ENCODE data around the gene TBC1D21.

TBC1D21 gene

DNA sequence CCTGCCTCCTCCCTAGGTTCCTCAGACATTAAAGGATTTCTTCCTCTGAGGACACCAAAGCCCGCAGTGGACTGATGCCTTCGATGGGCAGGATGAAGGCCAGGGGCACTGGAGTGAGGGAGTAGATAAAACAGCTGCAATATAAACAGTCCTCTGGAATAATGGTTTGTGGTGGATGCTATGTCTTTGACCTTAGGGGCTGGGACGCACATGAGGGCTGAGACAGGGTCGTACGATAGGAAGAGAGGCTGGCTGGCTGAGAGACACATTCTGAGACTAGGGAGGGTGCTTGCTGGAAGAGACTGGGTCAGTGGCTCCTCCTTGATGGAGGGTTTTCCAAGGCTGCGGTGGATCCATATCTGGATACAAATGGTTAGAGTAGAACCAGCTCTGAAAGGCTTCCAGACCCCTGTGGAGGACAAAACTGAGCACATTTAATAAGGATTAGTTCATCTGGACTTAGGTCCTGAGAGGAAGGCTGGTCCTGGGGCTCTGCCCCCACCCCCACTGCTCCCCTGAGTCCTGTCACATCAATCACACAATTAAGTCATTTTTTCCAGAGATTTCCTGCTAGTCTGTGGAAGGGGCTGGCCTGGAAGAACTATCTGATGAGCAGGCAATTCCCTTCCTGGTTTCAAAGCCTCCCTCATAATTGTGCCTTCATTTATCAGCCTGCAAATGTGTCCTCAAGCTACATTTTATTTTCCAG lies 15.8 kb downstream of the TBC1D21 start:
- no peak for DNase-seq (ENCODE audit: low read depth)

DNA sequence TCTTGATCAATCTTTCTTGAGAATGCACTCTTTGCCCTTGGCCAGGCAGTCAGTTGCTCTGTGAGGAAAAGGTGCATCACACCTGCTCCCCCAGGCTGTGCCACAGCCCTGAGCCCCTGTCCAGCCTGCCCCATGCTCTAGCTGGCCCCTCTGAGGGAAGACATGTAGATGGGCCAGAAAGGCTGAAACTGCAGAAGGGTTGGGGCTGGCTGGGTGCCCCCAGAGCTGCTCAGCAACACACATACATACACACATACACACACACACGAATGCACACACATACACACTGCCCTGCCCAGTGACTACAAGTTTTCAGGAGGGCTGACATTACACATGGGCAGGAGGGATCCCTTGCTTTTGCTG lies 16.4 kb downstream of the TBC1D21 start:
- DNase-seq (ENCODE audit: low read depth): no peak

DNA sequence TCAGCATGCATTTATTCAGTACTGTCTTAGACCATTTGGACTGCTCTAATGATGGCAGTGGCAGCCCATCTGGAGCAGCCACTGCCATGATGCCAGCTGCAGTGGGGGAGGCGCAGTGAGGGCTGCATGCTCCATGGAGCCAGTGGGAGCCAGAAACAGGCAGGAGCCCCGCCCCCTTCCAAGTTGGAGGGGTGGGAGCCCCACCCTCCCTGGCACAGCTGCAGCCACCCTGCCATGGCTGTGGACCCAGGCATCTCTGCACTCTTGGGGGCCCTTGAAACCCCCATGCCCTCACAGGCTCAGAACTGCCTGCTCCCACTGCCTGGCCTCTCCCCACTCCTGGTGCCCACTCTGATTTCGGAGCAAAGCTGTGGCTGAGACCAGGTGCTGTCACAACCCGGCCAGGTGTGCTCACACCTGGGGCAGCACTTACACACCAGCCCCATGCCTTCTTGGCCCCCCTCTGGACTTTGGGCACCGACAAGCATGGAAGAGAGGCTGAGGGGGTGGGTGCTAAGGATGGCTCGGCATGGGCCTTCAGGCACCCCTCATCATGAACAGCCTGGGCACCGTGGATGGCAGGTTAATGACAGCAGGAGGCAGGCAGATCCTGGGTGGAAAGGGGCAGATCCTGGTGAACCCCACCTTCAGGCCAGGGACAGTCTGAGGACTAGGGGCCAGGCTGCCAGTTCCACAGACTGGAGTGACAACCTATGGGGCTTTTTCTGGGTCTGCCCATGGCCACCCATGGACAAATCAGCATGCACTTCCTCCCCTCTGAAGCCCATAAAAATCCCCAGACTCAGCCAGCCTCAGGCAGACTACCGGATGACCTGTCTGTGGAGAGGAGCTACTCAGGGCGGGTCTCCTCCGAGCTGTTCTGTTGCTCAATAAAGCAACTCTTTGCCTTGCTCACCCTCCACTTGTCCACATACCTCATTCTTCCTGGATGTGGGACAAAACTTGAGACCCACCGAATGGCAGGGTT lies 18.3 kb downstream of the TBC1D21 start:
- no peak for DNase-seq (ENCODE audit: low read depth)

DNA sequence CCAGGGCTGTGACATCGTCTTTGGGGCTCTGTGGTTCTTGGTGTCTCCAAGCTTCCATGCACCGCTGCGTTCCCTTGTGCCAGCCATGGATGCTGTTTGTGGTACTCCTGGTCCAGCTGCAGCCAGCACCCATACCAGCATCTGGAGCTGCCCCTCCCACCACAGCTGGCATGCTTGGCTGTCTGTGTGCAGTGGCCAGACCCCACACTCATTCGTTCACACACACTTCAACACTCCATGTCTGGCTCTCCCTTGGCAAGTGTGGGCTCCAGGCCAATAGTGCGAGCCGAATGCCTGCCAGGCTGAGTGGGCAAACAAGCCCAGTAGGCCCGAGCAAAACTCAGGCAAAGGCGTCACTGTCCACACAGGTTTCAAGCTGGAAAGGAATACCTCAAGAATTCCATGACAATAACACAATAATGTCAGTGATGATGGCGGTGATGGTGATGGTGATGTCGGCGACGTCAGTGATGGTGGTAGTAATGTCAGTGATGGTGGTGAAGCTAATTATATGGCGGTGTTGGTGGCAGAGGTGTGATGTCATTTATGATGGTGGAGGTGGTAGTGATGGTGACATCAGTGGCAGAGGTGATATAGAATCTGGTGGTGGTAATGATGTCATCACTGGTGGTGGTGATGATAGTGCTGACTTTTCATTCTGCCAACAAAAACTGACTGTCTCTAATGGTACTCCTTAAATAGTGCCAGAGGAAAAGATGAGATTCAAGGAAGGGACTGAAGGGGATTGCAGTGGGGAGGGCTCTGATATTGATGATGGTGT lies 19.3 kb downstream of the TBC1D21 start:
- no peak for DNase-seq (ENCODE audit: low read depth)

DNA sequence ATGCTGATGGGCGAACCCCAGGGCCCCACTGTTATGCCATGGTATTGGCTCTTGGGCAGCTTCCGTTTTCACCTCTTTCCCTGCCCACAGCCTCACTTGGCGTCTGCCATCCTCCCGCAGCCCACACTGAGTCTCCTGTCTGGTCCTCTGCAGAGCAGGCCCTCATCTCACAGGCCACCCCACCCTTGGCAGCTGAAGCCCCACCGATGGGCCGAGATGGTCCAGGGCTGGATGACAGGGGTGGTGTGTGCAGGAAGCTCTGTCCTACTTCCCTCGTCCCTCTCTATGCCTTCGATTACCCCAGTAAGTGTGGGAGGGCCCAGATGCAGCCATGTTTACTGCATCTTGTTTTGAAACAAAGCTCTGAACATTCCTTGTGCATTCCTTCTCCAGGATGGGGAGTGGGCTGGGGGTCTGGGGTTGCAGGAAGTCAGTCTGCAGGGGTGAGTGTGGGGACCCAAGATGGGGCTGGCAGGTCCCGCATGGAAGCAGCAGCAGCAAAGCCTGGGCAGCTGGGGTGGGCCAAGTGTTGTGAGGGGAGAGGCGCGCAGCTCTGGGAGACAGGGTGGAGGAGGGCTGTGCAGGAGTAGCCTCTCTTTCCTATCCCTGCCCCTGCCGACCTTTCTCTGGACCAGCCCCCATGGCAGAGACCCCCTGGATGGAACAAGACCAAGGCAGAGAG lies 20.9 kb downstream of the TBC1D21 start:
- no peak for DNase-seq (ENCODE audit: low read depth)

DNA sequence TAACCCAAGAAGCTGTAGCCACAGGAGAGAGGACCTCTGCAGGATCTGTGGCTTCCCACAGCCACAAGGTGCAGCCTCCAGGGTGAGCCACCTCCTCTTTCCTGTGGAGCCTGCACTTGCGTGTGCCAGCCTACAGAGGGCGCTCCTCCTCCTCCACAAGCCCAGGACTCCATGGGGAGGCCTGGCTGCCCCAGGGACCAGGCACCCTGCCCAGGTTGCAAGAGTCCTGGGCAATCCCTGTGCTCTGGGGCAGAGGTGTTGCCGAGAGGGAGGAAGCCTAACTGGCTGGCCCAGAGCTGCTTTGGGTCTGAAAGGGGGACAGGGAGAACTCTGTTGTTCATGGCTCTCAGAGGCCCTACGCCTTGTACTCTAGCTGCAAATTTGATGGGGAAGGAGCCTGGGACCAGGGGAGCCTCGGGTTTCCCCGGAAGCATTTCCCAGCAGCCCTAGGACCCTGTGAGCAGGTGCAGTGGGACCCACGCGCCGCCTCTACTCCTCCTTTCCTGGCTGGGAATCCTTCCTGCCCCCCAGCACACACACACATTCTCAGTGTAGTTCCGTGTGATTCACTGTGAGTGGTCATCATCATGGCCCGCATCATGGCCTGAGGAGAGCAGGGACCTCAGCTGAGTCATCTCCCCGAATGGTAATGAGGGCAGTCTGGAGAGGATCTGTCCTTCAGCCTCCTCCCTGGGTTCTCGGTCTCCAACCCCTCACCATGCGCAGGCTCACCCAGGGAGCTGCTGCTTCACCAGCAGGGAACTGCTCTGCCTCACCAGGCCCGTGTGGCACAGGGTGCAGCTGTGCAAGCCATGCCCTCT lies 24.3 kb downstream of the TBC1D21 start:
- DNase-seq (ENCODE audit: low read depth): peak; percentile 25

DNA sequence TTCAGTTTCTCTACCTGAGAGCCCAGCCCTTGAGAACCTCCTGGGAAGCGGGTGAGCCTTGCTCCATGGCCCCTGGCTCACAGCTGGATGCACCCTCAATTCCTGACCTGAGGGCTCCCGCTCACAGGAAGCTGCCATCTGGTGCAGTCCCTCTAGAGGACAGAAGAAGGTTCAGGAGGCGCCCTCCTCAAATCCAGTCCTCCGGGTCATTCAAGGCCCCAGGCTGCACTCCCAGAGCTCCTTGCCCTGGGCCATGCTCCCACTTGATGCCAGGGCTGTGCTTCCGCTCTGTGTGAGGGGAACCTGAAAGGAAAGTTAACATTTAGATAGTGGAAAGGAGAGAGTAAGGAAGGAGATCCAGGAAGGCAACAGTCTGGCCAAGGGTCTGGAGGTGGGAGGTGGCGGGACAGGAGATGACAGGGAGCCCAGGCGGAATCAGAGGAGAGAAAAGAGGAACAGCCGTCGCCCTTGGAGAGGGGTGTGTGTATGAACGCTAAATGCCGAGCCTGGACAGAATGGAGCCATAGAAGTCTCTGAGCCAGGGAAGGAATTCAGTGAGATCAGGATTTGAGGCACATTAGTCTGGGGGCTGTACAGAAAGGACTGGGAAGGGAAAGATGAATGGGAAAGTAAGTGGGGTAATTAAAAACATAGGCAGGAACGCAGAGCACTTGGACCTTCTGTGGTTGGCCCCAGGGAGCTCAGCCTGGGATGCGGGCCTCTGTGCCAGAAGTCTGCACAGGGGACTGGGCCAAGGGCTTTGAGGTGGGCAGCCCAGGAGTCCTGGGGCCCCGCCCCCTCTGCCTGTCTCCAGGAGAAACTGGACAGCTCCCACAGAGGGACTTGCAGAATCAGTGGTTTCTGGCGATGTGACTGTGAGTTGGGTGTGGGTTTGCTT lies 26.1 kb downstream of the TBC1D21 start:
- no peak for DNase-seq (ENCODE audit: low read depth)

DNA sequence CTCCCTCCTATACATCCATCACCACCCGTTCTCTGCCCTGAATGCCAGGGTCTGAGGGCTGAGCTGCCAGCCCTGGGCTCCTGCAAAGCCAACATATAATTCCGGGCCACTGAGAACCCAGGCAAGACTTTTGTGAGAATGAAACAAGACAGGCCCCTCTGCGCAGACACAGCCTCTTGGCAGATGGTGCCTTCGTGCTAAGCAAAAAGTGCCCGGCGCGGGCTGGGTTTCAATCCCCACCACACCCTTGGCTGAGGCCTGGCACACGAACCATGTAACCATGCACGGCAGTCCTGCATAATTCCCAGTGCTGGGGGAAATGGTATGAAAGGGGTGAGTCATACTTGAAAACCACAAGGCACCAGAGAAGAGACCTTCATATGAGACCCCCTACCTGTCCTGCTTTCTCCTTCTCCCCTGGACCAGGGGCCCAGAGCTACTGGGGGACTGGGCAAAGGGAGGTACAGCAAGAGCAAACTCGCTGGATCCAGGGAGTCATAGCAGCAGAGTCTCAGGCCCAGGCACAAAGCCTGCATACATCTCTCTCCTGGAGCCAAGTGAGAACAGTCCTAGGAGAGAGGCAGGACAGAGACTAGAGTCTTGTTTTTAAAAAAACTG lies 26.8 kb downstream of the TBC1D21 start:
- no peak for DNase-seq (ENCODE audit: low read depth)

DNA sequence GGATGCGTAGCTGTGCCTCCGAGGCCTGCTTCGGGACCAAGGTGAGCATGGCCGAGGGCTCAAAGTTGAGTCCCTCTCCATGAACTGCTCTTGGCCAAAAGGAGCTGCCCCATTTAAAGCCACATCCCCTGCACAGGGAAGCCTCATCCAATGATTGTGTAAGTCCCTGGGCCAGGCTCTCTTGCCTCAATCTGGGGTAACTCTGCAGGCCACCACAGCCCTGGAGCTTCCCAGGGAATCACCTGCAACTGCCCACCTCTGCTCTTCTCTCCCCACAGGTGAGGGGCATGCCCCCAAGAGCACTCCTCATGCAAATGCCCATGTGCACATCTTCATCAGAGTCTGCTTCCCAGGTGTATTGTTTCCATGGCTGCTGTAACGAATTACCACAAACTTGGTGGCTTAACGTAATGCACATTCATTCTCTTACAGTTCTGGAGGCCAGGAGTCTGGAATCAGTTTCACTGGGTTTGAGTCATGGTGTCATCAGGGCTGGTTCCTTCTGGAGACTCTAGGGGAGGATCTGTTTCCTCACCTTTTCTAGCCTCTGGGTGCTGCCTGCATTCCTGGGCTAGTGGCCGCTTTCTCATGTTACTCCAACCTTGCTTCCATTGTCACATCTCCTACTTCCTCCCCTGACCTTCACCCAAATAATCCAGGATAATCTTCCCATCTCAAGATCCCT lies 27.9 kb downstream of the TBC1D21 start:
- DNase-seq (ENCODE audit: low read depth): no peak

DNA sequence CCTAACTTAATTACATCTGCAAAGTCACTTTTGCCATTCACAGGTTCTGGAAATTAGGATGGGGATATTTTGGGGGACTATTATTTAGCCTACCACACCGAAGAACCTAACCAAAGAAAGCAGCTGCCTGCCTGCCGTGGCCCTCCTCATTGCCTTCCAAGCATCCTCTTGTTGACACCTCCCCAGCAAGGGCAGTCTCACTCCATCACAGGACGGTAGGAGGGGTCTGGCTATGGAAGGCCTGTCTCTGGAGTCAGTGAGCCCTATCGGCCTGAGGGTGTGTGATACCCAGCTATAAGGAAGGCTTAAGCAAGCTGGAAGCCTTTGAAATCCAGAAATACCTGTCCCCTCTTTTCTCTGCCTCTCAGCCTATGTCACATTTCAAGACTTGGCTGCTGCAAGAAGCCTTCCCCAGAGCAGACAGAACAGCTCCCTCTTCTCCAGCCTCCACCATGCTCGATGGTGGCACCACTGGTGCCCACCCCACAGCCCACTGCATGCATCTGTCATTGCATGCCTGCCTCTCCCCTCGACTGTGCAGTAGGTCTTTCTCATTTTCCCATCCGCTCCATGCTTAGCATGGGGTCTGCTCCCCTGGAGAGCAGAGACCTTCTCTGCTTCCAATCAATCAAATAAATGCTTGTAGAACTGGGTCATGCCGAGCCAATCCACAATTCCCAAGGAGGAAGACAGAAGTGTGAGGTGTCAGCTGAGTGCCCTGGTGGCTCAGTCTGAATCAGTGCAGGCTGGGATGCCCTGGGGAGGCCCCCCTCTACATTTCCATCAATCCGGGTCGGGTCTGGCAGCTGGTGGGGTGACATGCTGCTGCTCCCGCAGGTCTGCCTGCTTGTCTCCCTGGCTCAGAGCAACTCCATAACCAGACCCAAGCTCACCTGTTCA lies 29.0 kb downstream of the TBC1D21 start:
- DNase-seq (ENCODE audit: low read depth): no peak

DNA sequence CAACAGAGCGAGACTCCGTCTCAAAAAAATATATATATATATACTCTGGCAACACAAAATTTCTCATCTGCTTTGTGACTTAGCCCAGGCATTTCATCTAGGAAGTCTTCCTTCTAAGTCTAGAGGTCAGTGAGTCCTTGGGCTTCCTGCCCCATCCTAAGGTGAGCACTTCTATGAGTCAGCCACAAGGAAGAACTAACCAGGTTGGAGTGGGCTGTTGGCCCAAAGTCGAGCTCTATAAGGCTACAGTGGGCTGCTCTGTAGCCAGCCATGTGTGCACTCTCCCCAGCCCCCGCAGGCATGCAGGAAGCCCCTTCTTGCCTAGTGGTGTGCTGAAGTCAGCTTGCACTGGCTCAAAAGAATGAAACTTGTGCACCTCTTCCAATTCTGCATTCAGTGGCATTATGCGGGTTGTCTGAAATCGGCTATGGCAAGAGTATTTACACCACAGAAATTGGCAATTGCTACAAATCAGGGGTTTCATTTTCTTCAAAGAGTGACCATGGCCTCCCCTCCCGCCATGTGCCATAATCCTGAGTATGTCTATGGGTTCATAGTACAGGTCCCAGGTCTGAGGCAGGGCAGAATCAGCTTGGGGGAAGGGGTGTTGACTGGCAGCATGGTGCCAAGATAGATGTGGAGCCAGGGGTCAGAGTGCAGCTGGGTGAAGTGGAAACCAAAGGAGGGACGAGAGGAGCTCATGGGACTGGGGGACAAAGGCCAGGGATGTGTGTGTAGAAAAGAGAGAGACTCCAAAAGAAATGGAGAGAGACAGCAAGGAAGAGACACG lies 30.9 kb downstream of the TBC1D21 start:
- DNase-seq (ENCODE audit: low read depth): no peak

DNA sequence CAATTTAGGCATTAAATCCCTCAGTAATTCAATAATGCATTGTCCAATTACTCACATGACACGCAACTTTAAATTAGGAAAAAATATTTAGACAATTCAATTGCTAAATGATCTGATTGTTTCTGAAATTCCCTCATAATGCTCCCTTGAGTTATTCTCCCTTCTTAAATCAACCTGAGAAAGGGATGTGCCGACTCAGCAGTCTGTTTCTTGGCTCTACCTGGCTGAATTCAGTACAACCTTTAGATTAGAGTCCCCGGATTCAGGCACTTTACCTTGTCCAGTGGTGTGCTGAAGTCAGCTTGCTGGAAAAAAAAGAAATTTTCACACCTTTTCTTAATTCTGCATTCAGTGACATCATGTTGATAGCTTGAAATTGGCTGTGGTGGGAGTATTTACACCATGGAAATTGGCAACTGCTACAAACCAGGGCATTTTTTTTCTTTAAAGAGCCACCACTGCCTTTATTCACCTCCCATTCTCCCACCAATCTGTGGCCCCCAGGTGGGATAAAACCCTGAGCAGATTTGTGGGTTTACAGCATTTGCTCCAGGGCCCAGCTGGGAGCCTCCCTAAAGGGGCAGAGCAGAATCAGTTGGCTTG lies 32.0 kb downstream of the TBC1D21 start:
- DNase-seq (ENCODE audit: low read depth): no peak

DNA sequence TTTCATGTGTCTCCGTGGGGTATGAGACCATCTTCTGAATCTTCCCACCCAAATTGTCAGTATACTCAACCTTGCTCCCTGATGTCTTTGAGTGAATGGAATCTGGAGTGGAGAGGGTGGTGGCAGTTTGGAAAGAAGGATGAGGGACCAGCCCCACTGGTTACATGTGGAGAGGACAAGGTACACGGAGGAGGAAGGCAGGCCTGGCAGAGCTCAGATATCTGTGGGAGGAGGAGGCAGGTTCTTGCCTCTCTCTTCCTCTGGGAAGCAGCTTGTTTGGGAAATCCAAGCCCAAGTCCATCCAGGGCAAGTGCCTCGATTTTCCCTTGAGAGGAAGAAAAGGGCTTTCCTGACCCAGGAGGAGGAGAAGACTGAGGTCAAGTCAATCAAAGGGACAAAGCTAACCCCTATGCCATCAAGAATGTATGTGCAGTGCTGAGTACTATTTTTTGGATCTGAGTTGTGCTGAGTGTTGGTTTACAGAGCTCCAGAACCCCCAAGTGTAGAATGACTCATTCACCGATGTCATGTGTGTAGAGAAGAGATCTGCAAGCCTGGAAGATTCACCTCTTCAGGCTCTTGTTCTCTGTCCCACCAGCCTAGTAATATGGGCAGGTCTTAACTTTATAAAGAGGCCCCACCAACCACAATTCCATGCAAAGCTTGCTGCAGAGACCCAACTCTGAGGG lies 33.1 kb downstream of the TBC1D21 start:
- no peak for DNase-seq (ENCODE audit: low read depth)

DNA sequence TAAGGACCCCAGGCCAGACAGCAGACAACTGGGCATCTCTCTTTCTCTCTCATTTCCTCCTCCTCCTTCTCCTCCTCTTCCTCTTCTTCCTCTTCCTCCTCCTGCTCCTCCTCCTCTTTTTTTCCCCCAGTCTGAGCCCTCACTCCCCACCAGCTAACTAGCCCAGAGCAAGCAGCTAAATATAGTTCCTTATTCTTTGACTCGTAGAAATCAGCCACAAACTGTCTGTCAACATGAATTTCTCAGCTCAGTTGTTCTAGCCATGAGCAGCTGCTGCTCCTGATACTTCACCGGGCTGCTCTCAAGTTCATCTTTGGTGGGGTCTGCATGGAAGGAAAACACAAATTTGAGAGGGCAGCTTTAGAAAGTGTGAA lies 33.7 kb downstream of the TBC1D21 start:
- DNase-seq (ENCODE audit: low read depth): no peak

DNA sequence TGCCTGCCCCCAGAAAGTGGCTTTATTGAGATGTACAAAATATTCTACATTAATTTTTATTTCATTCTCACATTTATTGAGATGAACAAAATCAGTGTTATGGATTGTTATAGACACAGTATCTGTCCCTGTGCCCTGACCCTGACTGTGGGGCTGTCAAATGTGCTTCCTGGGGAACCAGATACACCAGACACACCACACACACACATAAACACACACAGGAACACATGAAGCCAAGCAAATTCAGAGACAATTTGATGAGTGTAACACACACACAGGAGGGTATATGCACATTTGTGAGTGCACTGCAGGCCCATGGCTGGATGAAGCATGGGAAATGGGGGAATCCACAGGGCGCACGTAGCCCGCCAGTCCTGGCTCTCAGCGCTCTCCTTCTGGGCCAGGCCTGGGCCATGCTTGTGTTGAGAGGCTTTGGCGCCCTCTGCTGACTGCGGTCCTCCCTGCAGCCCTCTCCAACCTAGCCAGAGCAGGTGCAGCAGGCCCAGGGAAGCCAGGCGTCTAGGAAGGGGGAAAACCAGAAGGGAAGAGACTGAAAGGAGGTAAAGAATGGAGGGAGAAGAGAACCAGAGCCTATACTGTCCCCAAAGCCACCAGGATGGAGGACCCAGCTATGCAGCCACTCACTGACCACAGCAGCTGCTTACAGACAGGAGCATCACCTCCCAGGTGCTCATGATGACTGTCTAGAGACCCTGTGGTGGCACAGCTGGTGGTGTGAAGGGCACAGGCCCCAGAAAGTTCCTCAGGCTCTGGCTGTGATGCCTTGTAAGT lies 34.9 kb downstream of the TBC1D21 start:
- DNase-seq (ENCODE audit: low read depth): peak; percentile 48

DNA sequence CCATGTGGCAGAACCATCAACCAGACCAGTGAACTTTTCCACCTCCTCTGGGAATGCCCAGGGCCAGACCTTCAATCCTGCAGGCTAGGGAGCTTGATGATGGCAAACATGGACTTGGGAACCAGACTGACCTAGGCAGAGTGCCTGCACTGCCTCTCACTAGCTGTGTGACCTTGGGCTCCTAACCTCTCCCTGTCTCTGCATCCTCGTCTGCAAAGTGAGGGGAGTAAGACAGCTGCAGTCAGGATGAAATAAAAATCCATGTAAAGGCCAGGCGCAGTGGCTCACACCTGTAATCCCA lies 35.4 kb downstream of the TBC1D21 start:
- no peak for DNase-seq (ENCODE audit: low read depth)

Data from stimulated activated CD4-positive, alpha-beta T cell treated with anti-CD3 and anti-CD28 coated beads, Interleukin-2, amount 100 ng/mL, for 4 hours (primary cell).